GM18868 (cell line): ENCODE measurements around the gene SKOR1.

Source experiments
- ATAC-seq: cut with Tn5 transposase; IDR thresholded peaks from one replicate; pipeline ENCODE4 v1.9.1; 2021; ENCODE audit warnings: mild to moderate bottlenecking, moderate library complexity; ENCODE audit not compliant: unreplicated experiment

SKOR1 gene

DNA sequence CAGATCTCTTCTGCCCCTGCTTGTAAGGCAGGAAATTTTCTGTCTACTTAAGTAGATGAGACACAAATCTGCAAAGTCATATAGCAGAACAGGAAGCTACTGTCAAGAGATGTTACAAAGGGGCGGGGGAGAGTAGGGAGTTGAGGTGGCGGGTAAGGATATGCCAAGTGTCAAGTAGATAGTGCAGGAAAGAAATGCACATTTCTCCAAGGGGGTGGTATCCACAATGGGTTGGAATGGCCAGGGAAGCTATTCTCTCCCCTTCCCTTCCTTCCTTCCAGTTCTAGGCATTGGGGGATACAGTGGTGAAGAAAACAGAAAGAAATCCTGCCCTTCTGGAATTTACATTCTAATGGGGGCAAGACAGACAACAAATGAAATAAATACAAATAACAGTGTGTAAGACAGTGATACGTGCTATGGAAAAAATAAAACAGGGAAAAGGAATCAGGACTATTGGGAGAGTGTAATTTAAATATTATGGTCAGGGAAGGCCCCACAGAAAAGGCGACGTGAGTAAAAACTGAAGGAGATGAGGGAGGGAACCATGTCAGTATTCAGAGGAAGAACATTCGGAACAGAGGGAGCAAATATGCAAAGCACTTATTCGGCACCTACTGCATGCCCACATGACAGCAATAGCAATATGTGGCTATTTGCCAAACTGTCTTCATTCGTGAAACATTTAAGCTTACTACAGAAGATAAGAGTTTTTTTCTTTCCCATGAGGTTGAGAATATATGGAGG is 57.4 kb downstream of the SKOR1 start:
- ATAC-seq = no peak

DNA sequence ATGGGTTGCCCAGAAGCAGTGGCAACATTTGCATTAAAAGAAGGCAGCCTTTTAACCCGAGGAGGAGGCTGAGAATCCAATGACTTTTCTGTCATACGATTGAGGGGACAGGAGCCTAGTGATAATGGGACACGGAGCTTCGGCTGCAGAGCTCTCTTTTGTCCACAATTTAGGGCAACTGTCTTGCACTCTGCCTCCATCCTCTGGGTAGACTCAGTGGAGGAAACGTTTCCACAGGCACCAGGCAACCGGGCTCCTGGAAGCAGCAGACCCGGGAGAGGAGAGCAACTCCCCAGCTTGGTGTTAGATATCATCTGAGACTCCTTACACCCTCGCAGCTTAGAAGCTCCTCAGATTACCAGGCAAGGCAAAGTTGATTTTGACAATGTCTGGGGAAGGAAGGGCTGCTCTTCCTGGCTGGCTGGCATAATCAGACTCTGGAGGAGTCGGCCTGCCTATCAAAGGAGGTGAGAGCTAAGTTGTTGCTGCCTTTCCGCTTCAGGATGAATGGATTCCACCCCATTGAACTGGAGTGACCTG is 58.0 kb downstream of the SKOR1 start:
- ATAC-seq = no peak

DNA sequence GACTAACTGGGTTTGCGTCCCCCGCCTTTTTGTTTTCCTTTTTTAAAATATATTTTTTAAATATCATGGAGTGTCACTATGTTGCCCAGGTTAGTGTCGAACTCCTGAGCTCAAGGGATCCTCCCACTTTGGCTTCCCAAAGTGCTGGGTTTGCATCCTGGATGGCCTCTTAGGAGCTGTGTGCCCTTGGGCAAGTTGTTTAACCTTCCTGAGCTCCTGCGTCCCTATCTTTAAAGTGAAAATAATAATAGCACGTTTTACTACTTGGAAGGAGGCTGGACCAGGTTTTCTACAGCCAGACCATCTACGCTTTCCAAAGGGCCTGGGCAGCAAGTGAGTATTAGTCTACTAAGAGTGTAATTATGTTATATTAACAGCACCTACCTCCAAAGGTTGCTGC is 58.7 kb downstream of the SKOR1 start:
- ATAC-seq = no peak
